H1 (cell line): ENCODE measurements around the gene BTN2A1. TPM values are rescaled to one million over a fixed set of nuclear protein-coding genes. Genes with fewer than 3 reads are reported as not detected.

Experiments
- CTCF ChIA-PET: fragments of 300-600 bp; sonication (Branson Sonifier 250); formaldehyde crosslinking; loops from one replicate; lab custom pipeline; 2021; ENCODE audit not compliant: partially characterized antibody; lab: Charles Lee
- POLR2A ChIA-PET: fragments of 300-600 bp; sonication (Branson Sonifier 250); formaldehyde crosslinking; loops from one replicate; lab custom pipeline; 2021; ENCODE audit warnings: inconsistent platforms; ENCODE audit not compliant: partially characterized antibody; lab: Charles Lee
- DNase-seq, 2 experiments: peaks; one replicate each; pipeline versions ENCODE4 v3.0.0 to v3.0.0-alpha.2; 2010 to 2022; ENCODE audit warnings: low spot score in 2 of 2, low read depth in 1 of 2, mixed read lengths in 1 of 2
- FAIRE-seq: peaks from 2 replicates; lab custom pipeline; 2011; peaks lifted over from hg19 to GRCh38; lab: Jason Lieb, UNC
- H2AFZ ChIP-seq: 2 replicates; pipeline ENCODE4 v1.8.1; 2012; ENCODE audit warnings: low read length, inconsistent platforms
- H2AK5ac ChIP-seq: 2 replicates; pipeline ENCODE4 v1.6.1; 2013; ENCODE audit warnings: low read depth, low read length
- H2BK120ac ChIP-seq: replicated peaks from 2 replicates; pipeline ENCODE3; 2013; ENCODE audit warnings: low read depth, low read length, inconsistent platforms
- H2BK12ac ChIP-seq: 2 replicates; pipeline ENCODE4 v1.6.1; 2013; ENCODE audit warnings: low read depth, low read length
- H2BK15ac ChIP-seq: 2 replicates; pipeline ENCODE4 v1.6.1; 2013; ENCODE audit warnings: low read length
- H2BK20ac ChIP-seq: 2 replicates; pipeline ENCODE4 v1.6.1; 2013; ENCODE audit warnings: low read length
- H2BK5ac ChIP-seq: 2 replicates; pipeline ENCODE4 v1.6.1; 2013; ENCODE audit warnings: low read depth, low read length
- H3K14ac ChIP-seq: 2 replicates; pipeline ENCODE4 v1.6.1; 2013; ENCODE audit warnings: inconsistent platforms; ENCODE audit not compliant: insufficient read length
- H3K18ac ChIP-seq: 2 replicates; pipeline ENCODE4 v1.6.1; 2013; ENCODE audit warnings: low read length; ENCODE audit errors: extremely low read depth
- H3K23ac ChIP-seq: 2 replicates; pipeline ENCODE4 v1.6.1; 2013; ENCODE audit warnings: inconsistent platforms; ENCODE audit not compliant: insufficient read length
- H3K23me2 ChIP-seq: 2 replicates; pipeline ENCODE4 v1.6.1; 2013; ENCODE audit warnings: low read depth, low read length
- H3K27ac ChIP-seq: 2 replicates; pipeline ENCODE4 v1.6.1; 2011; ENCODE audit warnings: low read depth, low read length, inconsistent platforms
- H3K27me3 ChIP-seq, 4 experiments: replicated peaks in 1 of 4; 1 replicate in 1 of 4; 2 replicates in 3 of 4; pipeline versions ENCODE4 v1.6.1 to v1.8.1; 2011 to 2013; ENCODE audit warnings: low read length in 3 of 4, mild to moderate bottlenecking in 3 of 4, inconsistent platforms in 2 of 4, mixed read lengths in 2 of 4, moderate library complexity in 1 of 4; ENCODE audit not compliant: control insufficient read depth in 3 of 4, insufficient read depth in 3 of 4; ENCODE audit errors: extremely low read depth in 1 of 4
- H3K36me3 ChIP-seq, 4 experiments: 2 replicates each; pipeline versions ENCODE4 v1.6.1 to v1.8.1; 2011 to 2013; ENCODE audit warnings: mild to moderate bottlenecking in 4 of 4, low read length in 3 of 4, moderate library complexity in 2 of 4, control low read depth in 1 of 4, inconsistent platforms in 1 of 4; ENCODE audit not compliant: insufficient read depth in 4 of 4, control insufficient read depth in 2 of 4
- H3K4ac ChIP-seq: replicated peaks from 2 replicates; pipeline ENCODE3; 2013; ENCODE audit warnings: low read length, low read depth, mixed read lengths, inconsistent platforms; ENCODE audit not compliant: insufficient read length
- H3K4me1 ChIP-seq, 4 experiments: replicated peaks in 1 of 4; 1 replicate in 1 of 4; 2 replicates in 3 of 4; pipeline versions ENCODE4 v1.6.1 to v1.8.1; 2011 to 2013; ENCODE audit warnings: low read length in 3 of 4, inconsistent platforms in 2 of 4, mixed read lengths in 1 of 4; ENCODE audit not compliant: insufficient read depth in 4 of 4, control insufficient read depth in 3 of 4
- H3K4me2 ChIP-seq, 2 experiments: 2 replicates each; pipeline versions ENCODE4 v1.6.1 to v1.8.1; 2011 to 2013; ENCODE audit warnings: low read depth in 2 of 2, low read length in 2 of 2, control low read depth in 1 of 2, inconsistent platforms in 1 of 2, mild to moderate bottlenecking in 1 of 2; ENCODE audit not compliant: insufficient read depth in 1 of 2
- H3K4me3 ChIP-seq, 4 experiments: fragments of 200-600, 300-600 bp in 1 of 4; sonication (generic), shearing (Covaris generic), sonication (Bioruptor Twin) in 1 of 4; 2 replicates each; pipeline versions ENCODE4 v1.5.1 to v1.8.1; 2011 to 2016; ENCODE audit warnings: low read length in 4 of 4, low read depth in 3 of 4, control low read depth in 2 of 4, inconsistent platforms in 2 of 4, mild to moderate bottlenecking in 2 of 4, mixed read lengths in 1 of 4, moderate library complexity in 1 of 4; ENCODE audit not compliant: insufficient read depth in 2 of 4; ENCODE audit errors: extremely low read depth in 1 of 4
- H3K56ac ChIP-seq: replicated peaks from 2 replicates; pipeline ENCODE3; 2013; ENCODE audit warnings: low read depth, mild to moderate bottlenecking, mixed read lengths, low read length, inconsistent platforms; ENCODE audit not compliant: insufficient read length
- H3K79me1 ChIP-seq: 2 replicates; pipeline ENCODE4 v1.6.1; 2013; ENCODE audit warnings: low read depth, low read length, control low read depth
- H3K79me2 ChIP-seq, 2 experiments: 2 replicates each; pipeline versions ENCODE4 v1.6.1 to v1.8.1; 2012 to 2013; ENCODE audit warnings: low read length in 2 of 2, mild to moderate bottlenecking in 2 of 2, inconsistent platforms in 1 of 2; ENCODE audit not compliant: insufficient read depth in 2 of 2, control insufficient read depth in 1 of 2
- H3K9ac ChIP-seq, 4 experiments: replicated peaks in 1 of 4; 1 replicate in 1 of 4; 2 replicates in 3 of 4; pipeline versions ENCODE4 v1.6.1 to v1.8.1; 2011 to 2013; ENCODE audit warnings: low read depth in 3 of 4, low read length in 3 of 4, control low read depth in 2 of 4, mild to moderate bottlenecking in 2 of 4, moderate library complexity in 2 of 4, inconsistent platforms in 1 of 4; ENCODE audit errors: extremely low read depth in 1 of 4
- H3K9me3 ChIP-seq, 2 experiments: 2 replicates each; pipeline versions ENCODE4 v1.6.1 to v1.8.1; 2012 to 2013; ENCODE audit warnings: mild to moderate bottlenecking in 2 of 2, moderate library complexity in 2 of 2, control low read depth in 1 of 2, inconsistent platforms in 1 of 2, low read depth in 1 of 2, low read length in 1 of 2, mixed read lengths in 1 of 2; ENCODE audit not compliant: insufficient read depth in 2 of 2
- H4K20me1 ChIP-seq, 2 experiments: replicated peaks in 1 of 2; 2 replicates each; pipeline versions ENCODE3 to v1.8.1; 2011 to 2013; ENCODE audit warnings: inconsistent platforms in 2 of 2, low read length in 2 of 2, mild to moderate bottlenecking in 1 of 2; ENCODE audit not compliant: insufficient read depth in 2 of 2, control insufficient read depth in 1 of 2
- H4K5ac ChIP-seq: 2 replicates; pipeline ENCODE4 v1.6.1; 2013; ENCODE audit warnings: low read length, low read depth, mixed read lengths, inconsistent platforms; ENCODE audit not compliant: insufficient read length
- H4K8ac ChIP-seq: 2 replicates; pipeline ENCODE4 v1.8.0; 2013; ENCODE audit warnings: mild to moderate bottlenecking, moderate library complexity, low read length, inconsistent platforms; ENCODE audit not compliant: insufficient read depth; ENCODE audit errors: extremely low read depth
- H4K91ac ChIP-seq: replicated peaks from 2 replicates; pipeline ENCODE3; 2013; ENCODE audit warnings: low read length, mixed read lengths, inconsistent platforms; ENCODE audit not compliant: insufficient read length
- ASH2L ChIP-seq: fragments of 200-600, 300-600 bp; sonication (generic); IDR thresholded peaks from one replicate; pipeline ENCODE4 v1.7.1; 2017; ENCODE audit warnings: low read length
- BACH1 ChIP-seq: IDR thresholded peaks from 2 replicates; pipeline ENCODE4 v1.6.1; 2012; ENCODE audit warnings: low read length, improper control_type of control experiment
- GABPA ChIP-seq: IDR thresholded peaks from 2 replicates; pipeline ENCODE4 v1.6.1; 2011; ENCODE audit warnings: mild to moderate bottlenecking, low read length, moderate library complexity, borderline replicate concordance; ENCODE audit not compliant: insufficient read depth
- RBBP5 ChIP-seq: IDR thresholded peaks from 2 replicates; pipeline ENCODE4 v1.7.1; 2012; ENCODE audit warnings: low read depth, mild to moderate bottlenecking, inconsistent platforms, low read length, moderate library complexity, borderline replicate concordance
- SP4 ChIP-seq: IDR thresholded peaks from 2 replicates; pipeline ENCODE4 v1.6.1; 2012; ENCODE audit warnings: low read length, inconsistent platforms
- ZNF274 ChIP-seq: IDR thresholded peaks from 2 replicates; pipeline ENCODE4 v1.7.0; 2012; ENCODE audit warnings: low read length, borderline replicate concordance; ENCODE audit errors: extremely low read depth
- WGBS, 2 experiments: shearing (Covaris generic) in 1 of 2; methylation state at CpG; one replicate each; pipeline versions ENCODE4 v1.1.6 to v1.1.7; 2013 to 2015; ENCODE audit warnings: low lambda C conversion rate in 2 of 2, mixed read lengths in 2 of 2, inconsistent platforms in 1 of 2, low coverage in 1 of 2, missing lambda C conversion rate in 1 of 2; ENCODE audit not compliant: insufficient replicate concordance in 2 of 2, insufficient coverage in 1 of 2, insufficient read length in 1 of 2; ENCODE audit errors: extremely low coverage in 1 of 2, missing lambda C conversion rate in 1 of 2; 5-methylcytosine and 5-hydroxymethylcytosine counted together
- polyA plus RNA-seq, 7 experiments: library from polyadenylated mRNA; depleted of rRNA in 3 of 7; stranded (reverse) in 5 of 7; unstranded in 2 of 7; fragments of >200 nt in 5 of 7; fragments of 200-250 nt in 2 of 7; gene quantifications; 1 replicate in 5 of 7; 2 replicates in 1 of 7; 4 replicates in 1 of 7; pipeline versions ENCODE4 v1.2.1 to v1.2.3, GENCODE V29; 2011 to 2013; ENCODE audit warnings: missing spikeins in 2 of 7, mixed read lengths in 2 of 7
- total RNA-seq: library from RNA; stranded (reverse); fragmentation: NEBNext Ultra II Directional; extraction: Animal tissue kit (Norgen Biotek cat#: 25700); gene quantifications from 2 replicates; pipeline ENCODE4 v1.2.1, GENCODE V29; 2021

BTN2A1 gene
- total and polyA plus RNA-seq, 2 of the 8 experiments (the other 6 are each of a cell fraction or from before 2014, with no cell fraction given), result 8.7 to 11.0 TPM

DNA sequence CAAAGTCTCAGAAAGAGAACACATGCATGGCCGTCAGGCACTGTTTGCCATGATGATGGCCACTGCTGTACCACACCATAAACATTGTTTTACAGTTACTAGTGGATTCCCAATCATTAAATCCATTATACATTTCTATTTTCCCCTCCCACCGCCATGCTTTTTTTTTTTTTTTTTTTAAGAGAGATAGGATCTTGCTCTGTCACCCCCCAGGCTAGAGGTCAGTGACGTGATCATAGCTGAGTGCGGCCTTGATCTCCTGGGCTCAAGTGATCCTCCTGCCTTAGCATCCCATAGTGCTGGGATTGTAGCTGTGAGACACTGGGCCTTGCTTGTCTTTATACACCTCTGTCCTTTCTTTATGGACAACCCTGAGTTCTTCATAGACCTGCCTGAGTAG, 21.7 kb upstream of the BTN2A1 start:
- Histone ChIP-seq H2BK12ac (no peak overlapping the region), H2BK15ac (no peak overlapping the region), H2BK120ac (no peak overlapping the region), H3K27ac (no peak overlapping the region), H2BK5ac (no peak overlapping the region), H3K9me3 (peaks cover 9 to 12% of the 10 kb centered on the region in 2 experiments; a peak in 3 of 4 replicates), H2AFZ (no peak overlapping the region), H3K18ac (no peak overlapping the region), H3K56ac (no peak overlapping the region), H3K79me1 (no peaks in the 10 kb centered on the region), H3K4ac (no peak overlapping the region), H3K79me2 (no peaks in the 10 kb centered on the region), H3K36me3 (peaks cover 0 to 16% (median 3%) of the 10 kb centered on the region in 4 experiments; a peak in 5 of 8 replicates), H3K27me3 (no peaks in the 10 kb centered on the region), H3K23me2 (no peaks in the 10 kb centered on the region), H4K8ac (no peak overlapping the region), H4K5ac (no peak overlapping the region), H2AK5ac (no peak overlapping the region), H3K9ac (no peak overlapping the region), H3K14ac (no peak overlapping the region), H3K4me3 (no peak overlapping the region), H3K23ac (no peak overlapping the region), H2BK20ac (no peak overlapping the region), H4K20me1 (no peaks in the 10 kb centered on the region), H3K4me2 (no peak overlapping the region), H3K4me1 (no peaks in the 10 kb centered on the region), H4K91ac (no peak overlapping the region)
- TF ChIP-seq BACH1 (no peak), RBBP5 (no peak), SP4 (no peak), ASH2L (no peak), ZNF274 (no peak), GABPA (no peak)
- FAIRE-seq, result no peak
- 65% methylated on average over 4 of the region's 4 CpGs; no CpG with 5 or more reads in 1 of the 2 experiments for WGBS, 2 experiments
- POLR2A ChIA-PET, result interaction anchor here (1.7 kb wide), 1 partner anchor 10 kb away, joined by 4 read pairs; no protein-coding TSS in a partner anchor
- CTCF ChIA-PET, result interaction anchor here (0.8 kb wide), 1 partner anchor 9 kb away, joined by 3 read pairs; no protein-coding TSS in a partner anchor
- no peak for DNase-seq
